Spleen (tissue), 11 donors: ENCODE data around the gene TMEM30A. TPM values are rescaled to one million over a fixed set of nuclear protein-coding genes. Genes with fewer than 3 reads are reported as not detected.
A peak's percentile ranks its signal among the peaks of the same experiment; 100 is the strongest.

Source experiments
- DNase-seq: peaks from one replicate; pipeline ENCODE4 v3.0.0-alpha.2; 2020
- H3K27ac ChIP-seq, 8 donors: fragments of 200-600 bp; sonication (generic) in 7 of 8; 1 replicate in 4 of 8; 2 replicates in 4 of 8; pipeline versions ENCODE4 v1.5.0 to v1.8.0; 2016 to 2021; ENCODE audit warnings: inconsistent platforms in 4 of 8, mild to moderate bottlenecking in 4 of 8, moderate library complexity in 1 of 8
- H3K27me3 ChIP-seq, 7 donors: fragments of 200-600 bp; sonication (generic) in 6 of 7; replicated peaks in 1 of 7; 1 replicate in 4 of 7; 2 replicates in 3 of 7; pipeline versions ENCODE4 v1.5.0 to v1.8.0; 2016 to 2021; ENCODE audit warnings: inconsistent platforms in 3 of 7, mild to moderate bottlenecking in 1 of 7
- H3K36me3 ChIP-seq, 6 donors: fragments of 200-600 bp; sonication (generic) in 5 of 6; 1 replicate in 4 of 6; 2 replicates in 2 of 6; pipeline versions ENCODE4 v1.5.0 to v1.8.0; 2016 to 2021; ENCODE audit warnings: inconsistent platforms in 2 of 6
- H3K4me1 ChIP-seq, 6 donors: fragments of 200-600 bp; sonication (generic) in 5 of 6; 1 replicate in 3 of 6; 2 replicates in 3 of 6; pipeline versions ENCODE4 v1.5.0 to v1.8.0; 2016 to 2021; ENCODE audit warnings: inconsistent platforms in 3 of 6
- H3K4me3 ChIP-seq, 8 donors: fragments of 200-600 bp; sonication (generic) in 7 of 8; 1 replicate in 4 of 8; 2 replicates in 4 of 8; pipeline versions ENCODE4 v1.5.0 to v1.8.0; 2016 to 2021; ENCODE audit warnings: inconsistent platforms in 4 of 8, mild to moderate bottlenecking in 4 of 8, moderate library complexity in 2 of 8
- H3K9me3 ChIP-seq, 8 donors: fragments of 200-600 bp; sonication (generic) in 7 of 8; 1 replicate in 4 of 8; 2 replicates in 4 of 8; pipeline versions ENCODE4 v1.5.0 to v1.8.0; 2016 to 2021; ENCODE audit warnings: inconsistent platforms in 4 of 8
- POLR2A ChIP-seq, 3 donors: fragments of 450-650 bp; IDR thresholded peaks; one replicate each; pipeline ENCODE4 v1.5.1; 2017; ENCODE audit warnings: antibody characterized with exemption in 3 of 3, mild to moderate bottlenecking in 1 of 3
- POLR2AphosphoS5 ChIP-seq, 3 donors: sonication (generic); formaldehyde crosslinking; IDR thresholded peaks; one replicate each; pipeline ENCODE4 v1.5.1; 2017; ENCODE audit warnings: antibody characterized with exemption in 3 of 3
- WGBS, 5 donors: extraction: QIAGEN DNeasy Blood & Tissue Kit in 3 of 5; methylation state at CpG; one replicate each; pipeline versions ENCODE4 v1.1.5 to v1.1.7; 2013 to 2018; 5-methylcytosine and 5-hydroxymethylcytosine counted together
- intact Hi-C: fragments of 100-400 bp; cut with DNase I; formaldehyde crosslinking; loops from one replicate; pipeline ENCODE4 v1.15.0; 2023; ENCODE audit warnings: low total_unique reads
- polyA plus RNA-seq, 3 donors: library from polyadenylated mRNA; stranded (reverse); fragments of 200-250 nt; gene quantifications; one replicate each; pipeline ENCODE4 v1.2.1, GENCODE V29; 2013
- total RNA-seq, 7 donors: library from RNA; depleted of rRNA in 3 of 7; stranded (reverse); fragments of >200 nt in 3 of 7; fragmentation: NEBNext Ultra II Directional in 4 of 7; extraction: Animal tissue kit (Norgen Biotek cat#: 25700) in 4 of 7; gene quantifications; one replicate each; pipeline versions ENCODE4 v1.1.0 to v1.2.1, GENCODE V29; 2016 to 2021
- TF ChIP-seq, protein P1 (sequence below), 11 experiments: fragments of 200-600 bp in 7 of 11; fragments of 450-650 bp in 4 of 11; sonication (generic) in 4 of 11; IDR thresholded peaks in 8 of 11; conservative IDR thresholded peaks in 3 of 11; 1 replicate in 7 of 11; 2 replicates in 4 of 11; pipeline versions ENCODE4 v1.4.0 to v1.8.0; 2016 to 2021; ENCODE audit warnings: antibody characterized with exemption in 11 of 11, inconsistent platforms in 4 of 11, mild to moderate bottlenecking in 1 of 11
- donor health status: healthy with polysubstance abuse.
- donor health status: DM: no; HTN: no; CAD: no; lungs with moderate emphysema.
- donor health status: DM: no; HTN: no; CAD: no.
- donor health status: Bipolar disorder and iron deficiency.
- donor health status: healthy.
- donor health status: DM: no; HTN: no; CAD: no.
- donor health status: DM: yes; HTN: yes; CAD: no.

Gene TMEM30A
- total and polyA plus RNA-seq, 10 donors: 19.9 to 111 (median 88.5) TPM

DNA sequence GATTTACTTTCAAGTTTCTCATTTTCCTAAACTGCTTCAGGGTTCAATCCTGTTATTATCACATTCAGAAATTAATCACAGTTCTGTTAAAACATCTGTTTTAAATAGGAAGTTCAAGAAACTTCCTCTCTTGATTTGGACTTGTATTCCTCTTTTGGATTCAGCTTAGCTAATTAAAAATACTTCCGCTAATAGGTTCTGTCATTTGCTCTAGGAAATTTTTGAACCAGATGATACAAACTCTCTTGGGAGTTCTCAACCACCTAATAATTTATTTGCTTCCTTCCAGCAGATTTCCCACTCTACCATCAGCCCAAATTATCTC lies 15.9 kb upstream of the TMEM30A start:
- TF ChIP-seq POLR2AphosphoS5 (IDR thresholded peaks at IDR 0.05) (no peak), POLR2A (IDR thresholded peaks at IDR 0.05) (no peak)
- TF ChIP-seq, protein P1, sequence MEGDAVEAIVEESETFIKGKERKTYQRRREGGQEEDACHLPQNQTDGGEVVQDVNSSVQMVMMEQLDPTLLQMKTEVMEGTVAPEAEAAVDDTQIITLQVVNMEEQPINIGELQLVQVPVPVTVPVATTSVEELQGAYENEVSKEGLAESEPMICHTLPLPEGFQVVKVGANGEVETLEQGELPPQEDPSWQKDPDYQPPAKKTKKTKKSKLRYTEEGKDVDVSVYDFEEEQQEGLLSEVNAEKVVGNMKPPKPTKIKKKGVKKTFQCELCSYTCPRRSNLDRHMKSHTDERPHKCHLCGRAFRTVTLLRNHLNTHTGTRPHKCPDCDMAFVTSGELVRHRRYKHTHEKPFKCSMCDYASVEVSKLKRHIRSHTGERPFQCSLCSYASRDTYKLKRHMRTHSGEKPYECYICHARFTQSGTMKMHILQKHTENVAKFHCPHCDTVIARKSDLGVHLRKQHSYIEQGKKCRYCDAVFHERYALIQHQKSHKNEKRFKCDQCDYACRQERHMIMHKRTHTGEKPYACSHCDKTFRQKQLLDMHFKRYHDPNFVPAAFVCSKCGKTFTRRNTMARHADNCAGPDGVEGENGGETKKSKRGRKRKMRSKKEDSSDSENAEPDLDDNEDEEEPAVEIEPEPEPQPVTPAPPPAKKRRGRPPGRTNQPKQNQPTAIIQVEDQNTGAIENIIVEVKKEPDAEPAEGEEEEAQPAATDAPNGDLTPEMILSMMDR (IDR thresholded peaks at IDR 0.05 in 8 of 11, conservative IDR thresholded peaks at IDR 0.05 in 3 of 11): no peak
- WGBS, 5 donors: 12 to 43% (median 29%) methylated on average over 1 of the region's 1 CpG
- no peak for DNase-seq
- Histone ChIP-seq H3K36me3 (no peaks in the 10 kb centered on the region), H3K4me3 (no peak overlapping the region), H3K27me3 (peaks cover 0 to 5% (median 0%) of the 10 kb centered on the region in 7 donors), H3K9me3 (no peaks in the 10 kb centered on the region), H3K4me1 (peaks cover 0 to 19% (median 6%) of the 10 kb centered on the region in 6 donors), H3K27ac (peak overlapping the region in 6 of 8 donors; percentile 8 to 46 (median 22))
- intact Hi-C loops: no loop called here

DNA sequence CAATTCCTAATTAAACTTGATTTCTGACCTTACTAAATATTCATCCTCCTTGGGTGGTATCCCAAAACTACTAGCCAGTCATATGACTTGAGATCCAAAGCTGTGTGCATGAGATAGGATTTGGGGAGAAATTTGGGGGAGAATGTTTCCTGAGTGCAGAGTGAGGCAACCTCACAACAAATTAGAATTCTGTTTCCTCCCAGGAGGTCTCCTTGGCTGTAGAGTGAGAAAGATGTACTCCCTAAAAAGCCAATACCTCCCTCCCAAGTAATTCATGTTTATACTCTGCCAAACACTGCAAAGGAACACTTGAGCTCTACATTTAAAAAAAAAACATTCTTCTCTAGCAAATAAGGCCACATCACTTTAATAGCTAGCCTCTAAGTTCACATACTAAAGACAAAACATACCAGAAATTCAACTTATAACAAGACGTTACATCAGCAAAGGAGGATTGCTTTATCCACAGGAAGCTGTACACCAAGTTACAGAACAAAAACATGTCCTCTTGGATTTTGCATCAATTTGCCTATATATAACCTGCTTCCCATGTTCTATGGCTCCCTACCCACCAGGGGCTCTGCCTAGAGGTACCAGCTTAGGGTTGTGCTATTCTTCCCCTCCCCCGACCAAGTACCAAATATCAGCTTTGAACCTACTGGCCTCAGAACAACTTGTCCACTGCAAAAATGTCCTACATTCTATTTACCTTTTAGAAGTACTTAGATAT lies 15.4 kb upstream of the TMEM30A start:
- no peak for DNase-seq
- Histone ChIP-seq H3K4me3 (no peak overlapping the region), H3K4me1 (peaks cover 0 to 19% (median 6%) of the 10 kb centered on the region in 6 donors), H3K27ac (peak overlapping the region in 7 of 8 donors; percentile 8 to 46 (median 22)), H3K9me3 (no peaks in the 10 kb centered on the region), H3K36me3 (no peaks in the 10 kb centered on the region), H3K27me3 (peaks cover 0 to under 1% (median 0%) of the 10 kb centered on the region in 7 donors)
- TF ChIP-seq, protein P1 (IDR thresholded peaks at IDR 0.05 in 8 of 11, conservative IDR thresholded peaks at IDR 0.05 in 3 of 11): no peak
- TF ChIP-seq POLR2A (IDR thresholded peaks at IDR 0.05): no peak
- TF ChIP-seq POLR2AphosphoS5 (IDR thresholded peaks at IDR 0.05): no peak
- intact Hi-C loops: loop anchor here (10.0 kb wide), 1 partner anchor 225 kb away; no protein-coding TSS in a partner anchor
- WGBS, 5 donors: 58 to 75% (median 59%) methylated on average over 2 of the region's 2 CpGs

DNA sequence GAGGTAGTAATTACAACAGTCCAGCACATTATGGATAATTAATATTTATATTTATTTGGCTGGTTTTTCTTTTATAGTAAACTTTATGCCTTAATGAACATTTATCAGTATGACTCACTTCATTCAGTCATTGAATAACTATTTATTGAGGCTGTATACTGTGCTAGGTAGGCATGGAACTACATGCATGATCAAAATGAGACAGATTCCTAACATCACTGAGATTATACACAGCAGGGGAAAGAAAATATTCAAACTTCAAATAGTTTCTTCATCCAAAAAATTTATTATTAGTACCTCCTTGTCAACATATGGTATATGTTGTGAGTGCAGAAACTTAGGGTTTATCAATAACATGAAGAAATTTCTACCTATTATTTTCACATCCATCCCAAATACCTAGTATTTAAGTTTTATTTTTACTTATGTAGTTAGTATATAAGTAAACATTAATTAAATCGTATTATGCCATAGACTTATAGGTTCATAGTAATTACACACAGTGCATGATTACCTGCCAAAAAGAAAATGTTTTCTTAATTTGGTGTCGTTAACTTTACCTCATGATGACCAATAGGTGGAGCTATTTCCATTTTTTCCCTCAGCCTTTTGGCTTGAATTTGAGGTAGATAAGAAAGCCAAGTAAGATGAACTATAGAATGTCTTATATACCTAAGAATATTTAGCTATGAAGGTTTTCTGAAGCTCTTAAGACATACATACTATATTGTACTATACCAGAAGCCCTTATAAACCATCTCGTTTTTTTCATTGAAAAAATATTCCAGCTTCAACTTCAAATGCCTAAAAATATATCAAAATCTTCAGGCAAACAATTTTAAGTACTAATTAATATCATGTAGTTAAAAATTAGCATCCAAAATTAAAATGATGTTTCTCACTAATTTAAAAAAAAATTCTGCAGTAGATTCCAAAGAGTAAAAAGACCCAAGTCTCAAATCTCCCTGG lies 12.5 kb upstream of the TMEM30A start:
- H3K27ac ChIP-seq: no peak overlapping the region
- intact Hi-C loops: loop anchor here (10.0 kb wide), 1 partner anchor 228 kb away; no protein-coding TSS in a partner anchor
- DNase-seq: no peak
- no peaks in the 10 kb centered on the region for H3K9me3 ChIP-seq
- no peaks in the 10 kb centered on the region for H3K27me3 ChIP-seq
- peaks cover 0 to 19% (median 6%) of the 10 kb centered on the region in 6 donors for H3K4me1 ChIP-seq
- TF ChIP-seq, protein P1 (IDR thresholded peaks at IDR 0.05 in 8 of 11, conservative IDR thresholded peaks at IDR 0.05 in 3 of 11): peak; percentile 41 to 75 (median 65)
- TF ChIP-seq POLR2A (IDR thresholded peaks at IDR 0.05): no peak
- no peaks in the 10 kb centered on the region for H3K36me3 ChIP-seq
- no peak overlapping the region for H3K4me3 ChIP-seq
- 11 to 17% (median 14%) methylated on average over 3 of the region's 3 CpGs for WGBS, 5 donors
